WERI-Rb-1 (cell line): ENCODE measurements around the gene DCST1.
A peak's percentile ranks its signal among the peaks of the same experiment; 100 is the strongest.

Experiments used
- DNase-seq: peaks from one replicate; pipeline ENCODE4 v3.0.0-alpha.2; 2020
- H3K27ac ChIP-seq: fragments of 250-450 bp; sonication (Bioruptor Pico); 2 replicates; pipeline ENCODE4 v1.5.1; 2020; ENCODE audit warnings: mild to moderate bottlenecking, moderate library complexity
- H3K27me3 ChIP-seq: fragments of 250-450 bp; sonication (Bioruptor Pico); 2 replicates; pipeline ENCODE4 v1.5.1; 2021; ENCODE audit warnings: mild to moderate bottlenecking, low read depth, moderate library complexity; ENCODE audit not compliant: insufficient read depth, severe bottlenecking
- H3K36me3 ChIP-seq: fragments of 250-450 bp; sonication (Bioruptor Pico); 2 replicates; pipeline ENCODE4 v1.5.1; 2020; ENCODE audit warnings: mild to moderate bottlenecking, moderate library complexity
- H3K4me3 ChIP-seq: 2 replicates; pipeline ENCODE4 v1.5.1; 2011; ENCODE audit warnings: low read depth, mild to moderate bottlenecking, control low read depth, low read length
- H3K9me3 ChIP-seq: fragments of 250-450 bp; sonication (Bioruptor Pico); 2 replicates; pipeline ENCODE4 v1.5.1; 2021; ENCODE audit warnings: mild to moderate bottlenecking, moderate library complexity; ENCODE audit not compliant: severe bottlenecking
- TF ChIP-seq, protein P1 (sequence below): IDR thresholded peaks from 2 replicates; pipeline ENCODE4 v1.5.1; 2011; ENCODE audit warnings: low read depth, mild to moderate bottlenecking, control low read depth, inconsistent platforms, low read length

The DCST1 gene

DNA sequence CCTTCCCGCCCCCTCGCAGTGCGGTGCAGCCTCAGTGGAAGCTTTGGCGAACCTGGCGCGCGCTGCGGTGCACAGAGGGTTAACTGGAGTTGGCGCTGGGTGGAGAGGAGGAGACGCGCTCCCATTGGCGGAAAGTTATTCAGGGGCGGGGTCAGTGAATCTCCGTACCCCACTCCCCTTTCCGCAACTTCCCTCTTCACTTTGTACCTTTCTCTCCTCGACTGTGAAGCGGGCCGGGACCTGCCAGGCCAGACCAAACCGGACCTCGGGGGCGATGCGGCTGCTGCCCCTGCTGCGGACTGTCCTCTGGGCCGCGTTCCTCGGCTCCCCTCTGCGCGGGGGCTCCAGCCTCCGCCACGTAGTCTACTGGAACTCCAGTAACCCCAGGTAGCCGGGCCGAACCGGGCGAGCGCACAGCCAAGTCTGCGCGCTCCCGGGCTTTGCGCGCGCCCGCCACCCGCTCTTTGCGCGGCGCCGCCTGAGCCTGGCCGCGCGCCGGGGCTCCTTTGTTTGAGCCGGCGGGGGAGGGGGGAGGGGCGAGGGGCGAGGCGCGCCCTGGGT lies 30.0 kb downstream of the DCST1 start, which contains the start of gene EFNA4:
TSS of gene EFNA4 (plus strand) at position 191 of the 561 bp plus-strand sequence. CDS start at position 275, 84 bp downstream.
- H3K9me3 ChIP-seq: no peaks in the 10 kb centered on the region
- peak within 1 kb of the TSS; percentile 60 for H3K4me3 ChIP-seq
- H3K36me3 ChIP-seq: peaks cover 27% of the 10 kb centered on the region
- no peaks in the 10 kb centered on the region for H3K27me3 ChIP-seq
- peak; percentile 98 for DNase-seq
- TF ChIP-seq, protein P1, sequence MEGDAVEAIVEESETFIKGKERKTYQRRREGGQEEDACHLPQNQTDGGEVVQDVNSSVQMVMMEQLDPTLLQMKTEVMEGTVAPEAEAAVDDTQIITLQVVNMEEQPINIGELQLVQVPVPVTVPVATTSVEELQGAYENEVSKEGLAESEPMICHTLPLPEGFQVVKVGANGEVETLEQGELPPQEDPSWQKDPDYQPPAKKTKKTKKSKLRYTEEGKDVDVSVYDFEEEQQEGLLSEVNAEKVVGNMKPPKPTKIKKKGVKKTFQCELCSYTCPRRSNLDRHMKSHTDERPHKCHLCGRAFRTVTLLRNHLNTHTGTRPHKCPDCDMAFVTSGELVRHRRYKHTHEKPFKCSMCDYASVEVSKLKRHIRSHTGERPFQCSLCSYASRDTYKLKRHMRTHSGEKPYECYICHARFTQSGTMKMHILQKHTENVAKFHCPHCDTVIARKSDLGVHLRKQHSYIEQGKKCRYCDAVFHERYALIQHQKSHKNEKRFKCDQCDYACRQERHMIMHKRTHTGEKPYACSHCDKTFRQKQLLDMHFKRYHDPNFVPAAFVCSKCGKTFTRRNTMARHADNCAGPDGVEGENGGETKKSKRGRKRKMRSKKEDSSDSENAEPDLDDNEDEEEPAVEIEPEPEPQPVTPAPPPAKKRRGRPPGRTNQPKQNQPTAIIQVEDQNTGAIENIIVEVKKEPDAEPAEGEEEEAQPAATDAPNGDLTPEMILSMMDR: no peak
- H3K27ac ChIP-seq: peak within 1 kb of the TSS; percentile 86

DNA sequence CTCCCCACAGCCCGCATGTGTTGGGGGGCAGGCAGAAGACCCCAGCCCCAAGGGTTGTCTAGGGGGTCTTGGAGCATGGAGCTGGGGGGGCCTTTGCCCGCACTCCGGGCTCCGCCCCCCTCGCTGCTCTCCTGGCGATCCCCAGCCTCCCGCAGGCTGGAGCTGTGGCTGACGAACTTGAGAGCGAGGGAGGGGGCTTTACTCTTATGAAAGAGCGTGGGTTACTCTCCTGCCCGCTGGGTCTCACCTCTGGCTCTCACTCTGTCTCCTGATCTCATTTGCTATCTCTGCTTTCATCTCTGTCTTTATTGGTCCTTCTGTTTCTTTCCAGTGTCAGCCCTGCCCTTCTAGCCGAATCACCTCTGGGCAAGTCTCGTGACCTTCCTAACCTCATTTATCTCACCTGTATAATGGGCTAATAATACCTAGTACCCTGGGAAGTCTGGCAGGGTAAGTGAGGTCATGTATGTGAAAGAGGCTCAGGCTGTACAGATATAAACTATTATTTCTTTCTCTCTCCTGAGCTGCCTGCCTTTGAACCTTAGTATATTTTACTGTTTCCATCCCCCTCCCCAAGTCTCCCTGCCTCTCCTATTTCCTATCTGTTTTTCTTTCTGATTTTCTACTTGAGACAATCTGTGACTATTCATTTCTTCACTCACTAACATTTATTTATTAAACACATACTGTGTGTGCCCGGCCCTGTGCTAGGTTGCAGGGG lies 30.6 kb downstream of the DCST1 start:
- DNase-seq: peak; percentile 89

DNA sequence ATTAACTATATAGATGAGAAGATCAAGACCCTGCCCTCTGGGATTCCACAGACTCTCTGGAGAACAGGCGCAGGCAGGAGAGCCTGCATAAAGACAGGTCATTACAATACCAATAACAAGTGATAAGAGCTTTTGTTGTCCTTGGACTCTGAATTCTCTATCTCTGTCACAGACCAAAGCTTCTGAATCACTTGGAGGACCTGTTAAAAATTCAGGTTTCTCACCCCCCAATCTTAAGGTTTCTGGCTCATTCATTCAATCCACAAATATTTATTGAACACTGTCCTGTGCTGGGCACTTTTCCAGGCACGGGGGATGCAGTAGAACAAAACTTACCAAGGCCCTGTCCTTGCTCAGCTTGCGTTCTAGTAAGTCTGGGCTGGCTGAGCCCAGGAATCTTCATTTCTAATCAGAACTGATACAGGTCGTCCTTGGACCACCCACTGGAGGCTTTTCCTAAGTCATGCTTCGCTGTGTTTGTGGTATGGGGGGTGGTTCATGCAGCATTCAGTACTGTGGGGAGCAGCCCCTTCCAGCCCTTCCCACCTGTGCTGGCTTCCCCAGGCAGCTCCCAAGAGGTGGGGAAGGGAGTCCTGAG lies 31.3 kb downstream of the DCST1 start:
- Histone ChIP-seq H3K4me3 (no peak overlapping the region), H3K27ac (no peak overlapping the region)

More for the DNA sequence above, 30.6 kb downstream of the DCST1 start:
- Histone ChIP-seq H3K4me3 (peak overlapping the region; percentile 60), H3K36me3 (peaks cover 23% of the 10 kb centered on the region), H3K27me3 (no peaks in the 10 kb centered on the region), H3K9me3 (no peaks in the 10 kb centered on the region), H3K27ac (peak overlapping the region; percentile 86)
- TF ChIP-seq, protein P1: peak; percentile 5; the same call in 1 of the 2 replicates

DNA sequence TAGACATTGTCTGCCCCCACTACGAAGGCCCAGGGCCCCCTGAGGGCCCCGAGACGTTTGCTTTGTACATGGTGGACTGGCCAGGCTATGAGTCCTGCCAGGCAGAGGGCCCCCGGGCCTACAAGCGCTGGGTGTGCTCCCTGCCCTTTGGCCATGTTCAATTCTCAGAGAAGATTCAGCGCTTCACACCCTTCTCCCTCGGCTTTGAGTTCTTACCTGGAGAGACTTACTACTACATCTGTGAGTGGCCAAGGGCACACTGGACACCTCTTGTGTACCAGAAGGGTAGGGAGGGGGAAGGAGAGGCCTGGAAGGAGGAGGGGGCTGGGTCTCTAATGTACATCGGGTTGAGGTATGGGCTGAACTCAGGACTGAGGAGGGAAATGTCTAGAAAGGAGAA lies 33.2 kb downstream of the DCST1 start:
- H3K4me3 ChIP-seq: no peak overlapping the region
- no peak overlapping the region for H3K27ac ChIP-seq
- TF ChIP-seq, protein P1: no peak
- peaks cover 6% of the 10 kb centered on the region; the same call in 1 of the 2 replicates for H3K36me3 ChIP-seq
- DNase-seq: no peak
- no peaks in the 10 kb centered on the region for H3K27me3 ChIP-seq
- no peaks in the 10 kb centered on the region for H3K9me3 ChIP-seq

More for the DNA sequence above, 31.3 kb downstream of the DCST1 start:
- Histone ChIP-seq H3K9me3 (no peaks in the 10 kb centered on the region), H3K36me3 (peaks cover 17% of the 10 kb centered on the region), H3K27me3 (no peaks in the 10 kb centered on the region)
- TF ChIP-seq, protein P1: no peak
- DNase-seq: no peak

DNA sequence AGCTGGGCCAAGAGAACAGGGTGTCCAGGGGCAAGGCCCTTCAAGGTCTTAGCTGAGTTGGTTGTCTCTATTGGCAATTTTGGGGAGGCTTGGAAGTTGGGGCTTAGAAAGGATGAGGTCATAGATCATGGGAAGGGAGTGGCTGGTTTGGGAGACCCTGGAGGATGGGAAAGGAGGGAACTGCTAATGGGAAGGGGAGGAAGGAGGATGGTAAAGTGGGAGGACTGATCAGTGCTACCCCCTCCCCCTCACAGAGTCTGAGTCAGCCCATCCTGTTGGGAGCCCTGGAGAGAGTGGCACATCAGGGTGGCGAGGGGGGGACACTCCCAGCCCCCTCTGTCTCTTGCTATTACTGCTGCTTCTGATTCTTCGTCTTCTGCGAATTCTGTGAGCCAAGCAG lies 35.0 kb downstream of the DCST1 start:
- no peak for DNase-seq

More for the DNA sequence above, 35.0 kb downstream of the DCST1 start:
- Histone ChIP-seq H3K4me3 (no peak overlapping the region), H3K36me3 (peaks cover 6% of the 10 kb centered on the region; the same call in 1 of the 2 replicates), H3K9me3 (no peaks in the 10 kb centered on the region), H3K27ac (no peak overlapping the region), H3K27me3 (no peaks in the 10 kb centered on the region)
- TF ChIP-seq, protein P1: no peak
